ENCODE data around the gene TSPYL6. TPM values are rescaled to one million over a fixed set of nuclear protein-coding genes. Genes with fewer than 3 reads are reported as not detected.

Gene TSPYL6
- total RNA-seq, 4 donors from 2014 or later: 0.18 TPM; not detected in 3

- Histone ChIP-seq H3K9me3 (no peaks in the 10 kb centered on the region), H3K4me1 (no peaks in the 10 kb centered on the region), H3K36me3 (no peaks in the 10 kb centered on the region), H3K27me3 (no peaks in the 10 kb centered on the region), H3K4me3 (no peak overlapping the region), H3K27ac (no peak overlapping the region)
- TF ChIP-seq, protein P1, sequence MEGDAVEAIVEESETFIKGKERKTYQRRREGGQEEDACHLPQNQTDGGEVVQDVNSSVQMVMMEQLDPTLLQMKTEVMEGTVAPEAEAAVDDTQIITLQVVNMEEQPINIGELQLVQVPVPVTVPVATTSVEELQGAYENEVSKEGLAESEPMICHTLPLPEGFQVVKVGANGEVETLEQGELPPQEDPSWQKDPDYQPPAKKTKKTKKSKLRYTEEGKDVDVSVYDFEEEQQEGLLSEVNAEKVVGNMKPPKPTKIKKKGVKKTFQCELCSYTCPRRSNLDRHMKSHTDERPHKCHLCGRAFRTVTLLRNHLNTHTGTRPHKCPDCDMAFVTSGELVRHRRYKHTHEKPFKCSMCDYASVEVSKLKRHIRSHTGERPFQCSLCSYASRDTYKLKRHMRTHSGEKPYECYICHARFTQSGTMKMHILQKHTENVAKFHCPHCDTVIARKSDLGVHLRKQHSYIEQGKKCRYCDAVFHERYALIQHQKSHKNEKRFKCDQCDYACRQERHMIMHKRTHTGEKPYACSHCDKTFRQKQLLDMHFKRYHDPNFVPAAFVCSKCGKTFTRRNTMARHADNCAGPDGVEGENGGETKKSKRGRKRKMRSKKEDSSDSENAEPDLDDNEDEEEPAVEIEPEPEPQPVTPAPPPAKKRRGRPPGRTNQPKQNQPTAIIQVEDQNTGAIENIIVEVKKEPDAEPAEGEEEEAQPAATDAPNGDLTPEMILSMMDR (IDR thresholded peaks at IDR 0.05): peak in 1 of 4 experiments; percentile 23
- TF ChIP-seq POLR2A (IDR thresholded peaks at IDR 0.05): no peak
- no peak for DNase-seq
- intact Hi-C loops (cut with DNase I; ENCODE audit: low total_unique reads): no loop called here
These were observed 23.4 kb upstream of the TSPYL6 start for GRCh38 chr2:54279385-54279784.

- intact Hi-C loops (cut with DNase I; ENCODE audit: low total_unique reads): no loop called here
- H3K27me3 ChIP-seq: no peaks in the 10 kb centered on the region
- H3K36me3 ChIP-seq: no peaks in the 10 kb centered on the region
- no peaks in the 10 kb centered on the region for H3K4me1 ChIP-seq
- H3K27ac ChIP-seq: no peak overlapping the region
- no peak for DNase-seq
- H3K4me3 ChIP-seq: no peak overlapping the region
- no peak for TF ChIP-seq POLR2A (IDR thresholded peaks at IDR 0.05)
- TF ChIP-seq, protein P1 (IDR thresholded peaks at IDR 0.05): no peak
- no peaks in the 10 kb centered on the region for H3K9me3 ChIP-seq
These were observed 19.5 kb upstream of the TSPYL6 start for GRCh38 chr2:54275541-54275940.

- TF ChIP-seq, protein P1 (IDR thresholded peaks at IDR 0.05): no peak
- TF ChIP-seq POLR2A (IDR thresholded peaks at IDR 0.05): no peak
- Histone ChIP-seq H3K9me3 (no peaks in the 10 kb centered on the region), H3K4me3 (no peak overlapping the region), H3K36me3 (no peaks in the 10 kb centered on the region), H3K4me1 (no peaks in the 10 kb centered on the region), H3K27ac (no peak overlapping the region), H3K27me3 (no peaks in the 10 kb centered on the region)
- no peak for DNase-seq
- intact Hi-C loops (cut with DNase I; ENCODE audit: low total_unique reads): no loop called here
These were observed 18.8 kb upstream of the TSPYL6 start for GRCh38 chr2:54274781-54275242.

DNA sequence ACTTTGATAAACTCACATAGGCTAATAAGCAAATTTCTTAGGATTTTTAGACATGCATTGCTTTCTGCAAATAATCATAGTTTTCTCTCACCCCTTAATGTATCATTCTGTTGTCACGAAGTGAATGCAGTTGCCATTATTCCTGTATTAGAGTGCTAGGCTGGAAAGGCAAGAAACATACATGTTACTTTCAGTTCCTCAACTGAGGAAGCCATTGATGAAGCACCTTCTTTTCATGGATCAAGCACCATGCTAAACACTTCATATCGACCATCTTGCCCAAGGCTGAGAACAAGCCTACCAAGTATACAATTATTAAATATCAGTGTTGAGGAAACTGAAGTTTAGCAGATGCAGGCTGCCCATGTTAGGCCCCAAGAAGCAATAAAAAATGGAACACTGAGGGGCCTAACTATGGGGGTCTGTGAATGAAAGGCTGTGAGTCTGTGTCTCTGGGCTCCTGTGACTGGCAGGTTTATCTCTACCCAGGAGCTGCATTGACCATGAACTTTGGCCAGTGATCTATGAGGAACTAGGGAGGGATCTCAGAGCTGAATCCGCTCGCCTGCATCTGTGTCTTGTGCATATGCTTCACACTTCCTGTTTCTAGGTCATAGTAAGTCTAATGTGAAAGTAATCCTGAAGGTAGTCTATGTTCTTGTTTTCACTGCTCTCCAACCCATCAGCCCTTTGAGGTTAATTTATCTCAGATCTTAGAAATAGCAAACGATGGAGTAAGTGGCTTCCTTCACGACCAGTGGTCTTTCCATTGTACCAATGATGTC, 16.0 kb upstream of the TSPYL6 start:
- intact Hi-C loops (cut with DNase I; ENCODE audit: low total_unique reads): no loop called here
- H3K27ac ChIP-seq: no peak overlapping the region
- no peaks in the 10 kb centered on the region for H3K4me1 ChIP-seq
- H3K4me3 ChIP-seq: no peak overlapping the region
- H3K36me3 ChIP-seq: no peaks in the 10 kb centered on the region
- no peaks in the 10 kb centered on the region for H3K9me3 ChIP-seq
- no peaks in the 10 kb centered on the region for H3K27me3 ChIP-seq
- no peak for TF ChIP-seq POLR2A (IDR thresholded peaks at IDR 0.05)
- TF ChIP-seq, protein P1 (IDR thresholded peaks at IDR 0.05): no peak
- no peak for DNase-seq

DNA sequence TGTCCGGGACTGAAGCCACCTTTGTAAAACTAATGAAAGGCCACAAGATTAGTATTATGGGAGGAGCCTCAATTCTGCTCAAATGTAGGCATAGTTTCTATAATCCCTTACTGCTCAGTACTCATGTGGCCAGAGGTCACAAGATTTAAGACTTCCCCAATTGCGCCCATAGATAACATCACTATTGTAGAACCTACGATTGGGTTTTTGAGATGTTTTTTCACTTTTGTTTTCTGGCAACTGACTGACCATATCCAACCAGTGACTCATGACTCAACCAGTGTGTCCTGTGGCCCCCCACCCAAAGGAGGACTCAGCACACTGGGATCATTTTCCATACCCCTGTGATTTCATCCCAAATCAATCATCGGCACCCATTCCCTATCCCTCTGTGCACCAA, 15.2 kb upstream of the TSPYL6 start:
- Histone ChIP-seq H3K9me3 (no peaks in the 10 kb centered on the region), H3K27ac (no peak overlapping the region), H3K36me3 (no peaks in the 10 kb centered on the region), H3K4me3 (no peak overlapping the region), H3K27me3 (no peaks in the 10 kb centered on the region), H3K4me1 (no peaks in the 10 kb centered on the region)
- TF ChIP-seq, protein P1 (IDR thresholded peaks at IDR 0.05): no peak
- TF ChIP-seq POLR2A (IDR thresholded peaks at IDR 0.05): no peak
- DNase-seq: no peak
- intact Hi-C loops (cut with DNase I; ENCODE audit: low total_unique reads): no loop called here

Data from uterus (tissue), 4 donors.